ENCODE data around the gene SLC12A2.

SLC12A2 gene

GRCh38 chr5:128234928-128235641 lies 151.5 kb downstream of the SLC12A2 start:
- no peak for DNase-seq

GRCh38 chr5:128236334-128236733 lies 152.8 kb downstream of the SLC12A2 start:
- no peak for DNase-seq

- DNase-seq: no peak
Observed at GRCh38 chr5:128237000-128237399, 153.4 kb downstream of the SLC12A2 start.

- DNase-seq: no peak
Observed at GRCh38 chr5:128237546-128237945, 154.0 kb downstream of the SLC12A2 start.

Measured in CD4-positive, alpha-beta T cell treated with Interleukin-15 for 1 hour (primary cell).